Sigmoid colon (tissue), 7 donors: ENCODE data around the gene CHRNB1. TPM values are rescaled to one million over a fixed set of nuclear protein-coding genes. Genes with fewer than 3 reads are reported as not detected.

ENCODE experiments used
- DNase-seq: peaks from one replicate; pipeline ENCODE4 v3.0.0-alpha.2; 2019
- H3K27ac ChIP-seq, 4 donors: fragments of 200-600 bp; sonication (generic); one replicate each; pipeline ENCODE4 v1.5.1; 2016 to 2019; ENCODE audit warnings: mild to moderate bottlenecking in 1 of 4
- H3K27me3 ChIP-seq, 3 donors: fragments of 200-600 bp; sonication (generic); one replicate each; pipeline ENCODE4 v1.5.1; 2019; ENCODE audit warnings: mild to moderate bottlenecking in 1 of 3
- H3K36me3 ChIP-seq, 4 donors: fragments of 200-600 bp; sonication (generic); one replicate each; pipeline ENCODE4 v1.5.1; 2016 to 2019
- H3K4me1 ChIP-seq, 4 donors: fragments of 200-600 bp; sonication (generic); one replicate each; pipeline ENCODE4 v1.5.1; 2017 to 2019
- H3K4me3 ChIP-seq, 4 donors: fragments of 200-600 bp; sonication (generic); one replicate each; pipeline ENCODE4 v1.5.1; 2017 to 2019; ENCODE audit warnings: mild to moderate bottlenecking in 2 of 4, moderate library complexity in 1 of 4
- H3K9me3 ChIP-seq, 4 donors: fragments of 200-600 bp in 3 of 4; sonication (generic) in 3 of 4; one replicate each; pipeline versions ENCODE4 v1.5.1 to v1.6.1; 2013 to 2019
- CTCF ChIP-seq, 4 experiments: fragments of 450-650 bp in 3 of 4; fragments of 200-600 bp in 1 of 4; IDR thresholded peaks; one replicate each; pipeline ENCODE4 v1.5.1; 2016 to 2019; ENCODE audit warnings: antibody characterized with exemption in 4 of 4, mild to moderate bottlenecking in 3 of 4, moderate library complexity in 2 of 4
- EP300 ChIP-seq, 4 donors: sonication (generic); formaldehyde crosslinking; IDR thresholded peaks; one replicate each; pipeline ENCODE4 v1.6.1; 2017; ENCODE audit warnings: antibody characterized with exemption in 4 of 4
- POLR2A ChIP-seq, 2 donors: fragments of 450-650 bp; IDR thresholded peaks; one replicate each; pipeline ENCODE4 v1.6.1; 2016; ENCODE audit warnings: antibody characterized with exemption in 2 of 2, mild to moderate bottlenecking in 2 of 2, moderate library complexity in 2 of 2
- POLR2AphosphoS5 ChIP-seq, 4 donors: sonication (generic); formaldehyde crosslinking; IDR thresholded peaks; one replicate each; pipeline ENCODE4 v1.6.1; 2017; ENCODE audit warnings: antibody characterized with exemption in 4 of 4
- WGBS, 2 donors: extraction: QIAGEN DNeasy Blood & Tissue Kit; methylation state at CpG; one replicate each; pipeline ENCODE4 v1.1.7; 2013; 5-methylcytosine and 5-hydroxymethylcytosine counted together
- intact Hi-C: fragments of 100-400 bp; cut with DNase I; formaldehyde crosslinking; loops from one replicate; pipeline ENCODE4 v1.15.1; 2023
- polyA plus RNA-seq, 3 donors: library from polyadenylated mRNA; stranded (reverse); fragments of 200-250 nt; gene quantifications; one replicate each; pipeline ENCODE4 v1.2.3, GENCODE V29; 2013
- total RNA-seq, 4 donors: library from RNA; depleted of rRNA; stranded (reverse); fragments of >200 nt; gene quantifications; one replicate each; pipeline ENCODE4 v1.1.0, GENCODE V29; 2016
- donor health status: healthy with polysubstance abuse.
- donor health status: Bipolar disorder and iron deficiency.
- donor health status: healthy.

Gene CHRNB1
- total and polyA plus RNA-seq, 7 donors: 4.2 to 13.2 (median 7.5) TPM

GRCh38 chr17:7502171-7502847, 57.4 kb downstream of the CHRNB1 start:
- no peak for TF ChIP-seq POLR2AphosphoS5 (IDR thresholded peaks at IDR 0.05)
- no peak for TF ChIP-seq POLR2A (IDR thresholded peaks at IDR 0.05)
- TF ChIP-seq CTCF (IDR thresholded peaks at IDR 0.05): no peak
- H3K27me3 ChIP-seq: no peaks in the 10 kb centered on the region
- H3K4me1 ChIP-seq: no peaks in the 10 kb centered on the region
- H3K27ac ChIP-seq: no peak overlapping the region
- 94 to 95% methylated on average over 20 of the region's 20 CpGs for WGBS, 2 donors
- peak; percentile 48 for DNase-seq
- H3K4me3 ChIP-seq: no peak overlapping the region
- peaks cover 62 to 99% (median 73%) of the 10 kb centered on the region in 4 donors for H3K36me3 ChIP-seq
- no peaks in the 10 kb centered on the region for H3K9me3 ChIP-seq
- intact Hi-C loops: no loop called here

GRCh38 chr17:7502987-7503386, 58.1 kb downstream of the CHRNB1 start:
- H3K36me3 ChIP-seq: peaks cover 55 to 99% (median 70%) of the 10 kb centered on the region in 4 donors

GRCh38 chr17:7503521-7503920, 58.7 kb downstream of the CHRNB1 start:
- intact Hi-C loops: no loop called here
- H3K4me3 ChIP-seq: no peak overlapping the region
- no peaks in the 10 kb centered on the region for H3K4me1 ChIP-seq
- WGBS, 2 donors: 97% methylated on average over 8 of the region's 8 CpGs
- no peak overlapping the region for H3K27ac ChIP-seq
- no peaks in the 10 kb centered on the region for H3K9me3 ChIP-seq
- TF ChIP-seq CTCF (IDR thresholded peaks at IDR 0.05) (no peak), POLR2AphosphoS5 (IDR thresholded peaks at IDR 0.05) (no peak), POLR2A (IDR thresholded peaks at IDR 0.05) (no peak), EP300 (IDR thresholded peaks at IDR 0.05) (no peak)
- no peaks in the 10 kb centered on the region for H3K27me3 ChIP-seq
- DNase-seq: peak; percentile 26
- H3K36me3 ChIP-seq: peaks cover 51 to 99% (median 71%) of the 10 kb centered on the region in 4 donors

More at GRCh38 chr17:7502987-7503386, 58.1 kb downstream of the CHRNB1 start:
- no peak for TF ChIP-seq POLR2A (IDR thresholded peaks at IDR 0.05)
- TF ChIP-seq POLR2AphosphoS5 (IDR thresholded peaks at IDR 0.05): no peak
- no peak for TF ChIP-seq CTCF (IDR thresholded peaks at IDR 0.05)
- no peak for TF ChIP-seq EP300 (IDR thresholded peaks at IDR 0.05)
- H3K4me3 ChIP-seq: no peak overlapping the region
- H3K4me1 ChIP-seq: no peaks in the 10 kb centered on the region
- peak; percentile 57 for DNase-seq
- 89 to 91% methylated on average over 14 of the region's 14 CpGs for WGBS, 2 donors
- intact Hi-C loops: no loop called here
- no peaks in the 10 kb centered on the region for H3K9me3 ChIP-seq
- no peak overlapping the region for H3K27ac ChIP-seq
- no peaks in the 10 kb centered on the region for H3K27me3 ChIP-seq

Other genes starting within 250 kb of the CHRNB1 start
Only the 30 nearest of the 40 such genes appear.
- gene CLDN7, start 182.6 kb upstream of the CHRNB1 start, total RNA-seq: 1 to 10 TPM in 3 of 4 donors, not detected in 1; 1.1 to 2.6 (median 1.9) TPM
- 100 to 1,000 TPM; 181 to 963 (median 332) TPM for gene CLDN7, start 182.6 kb upstream of the CHRNB1 start, polyA plus RNA-seq
- gene SLC2A4, start 163.3 kb upstream of the CHRNB1 start, total RNA-seq: 100 to 1,000 TPM in 2 of 4 donors, 10 to 100 TPM in 2; 72.9 to 127 (median 94.7) TPM
- 1 to 10 TPM in 2 of 3 donors, under 1 TPM in 1; 0.60 to 7.9 (median 2.8) TPM for gene SLC2A4, start 163.3 kb upstream of the CHRNB1 start, polyA plus RNA-seq
- gene YBX2, start 150.4 kb upstream of the CHRNB1 start, total RNA-seq: 1 to 10 TPM in 3 of 4 donors, under 1 TPM in 1; 0.28 to 2.5 (median 1.5) TPM
- 10 to 100 TPM in 2 of 3 donors, 1 to 10 TPM in 1; 4.8 to 37.6 (median 20.1) TPM for gene YBX2, start 150.4 kb upstream of the CHRNB1 start, polyA plus RNA-seq
- 100 to 1,000 TPM; 104 to 156 (median 125) TPM for gene EIF5A, start 137.4 kb upstream of the CHRNB1 start, total RNA-seq
- 100 to 1,000 TPM; 315 to 603 (median 403) TPM for gene EIF5A, start 137.4 kb upstream of the CHRNB1 start, polyA plus RNA-seq
- gene GPS2, start 129.7 kb upstream of the CHRNB1 start, total RNA-seq: 100 to 1,000 TPM in 1 of 4 donors, 10 to 100 TPM in 3; 82.3 to 114 (median 85.4) TPM
- gene GPS2, start 129.7 kb upstream of the CHRNB1 start, polyA plus RNA-seq: 100 to 1,000 TPM in 1 of 3 donors, 10 to 100 TPM in 2; 67.9 to 113 (median 77.2) TPM
- 10 to 100 TPM; 14.3 to 29.6 (median 17.6) TPM for gene NEURL4, start 115.7 kb upstream of the CHRNB1 start, total RNA-seq
- gene NEURL4, start 115.7 kb upstream of the CHRNB1 start, polyA plus RNA-seq: 10 to 100 TPM in 1 of 3 donors, 1 to 10 TPM in 2; 6.0 to 31.6 (median 6.0) TPM
- gene ACAP1, start 108.5 kb upstream of the CHRNB1 start, total RNA-seq: 1 to 10 TPM; 1.1 to 3.9 (median 2.9) TPM
- 10 to 100 TPM in 1 of 3 donors, 1 to 10 TPM in 2; 1.2 to 55.8 (median 1.4) TPM for gene ACAP1, start 108.5 kb upstream of the CHRNB1 start, polyA plus RNA-seq
- gene KCTD11, start 92.9 kb upstream of the CHRNB1 start, total RNA-seq: 1 to 10 TPM; 4.4 to 6.4 (median 5.5) TPM
- 10 to 100 TPM in 1 of 3 donors, 1 to 10 TPM in 2; 6.2 to 11.7 (median 9.0) TPM for gene KCTD11, start 92.9 kb upstream of the CHRNB1 start, polyA plus RNA-seq
- not detected for gene TMEM95, start 89.9 kb upstream of the CHRNB1 start, total RNA-seq
- not detected for gene TMEM95, start 89.9 kb upstream of the CHRNB1 start, polyA plus RNA-seq
- gene TNK1, start 64.0 kb upstream of the CHRNB1 start, total RNA-seq: 1 to 10 TPM; 2.1 to 5.4 (median 3.4) TPM
- 10 to 100 TPM in 2 of 3 donors, 1 to 10 TPM in 1; 8.4 to 14.6 (median 10.4) TPM for gene TNK1, start 64.0 kb upstream of the CHRNB1 start, polyA plus RNA-seq
- 10 to 100 TPM; 10.4 to 18.3 (median 14.2) TPM for gene PLSCR3, start 50.5 kb upstream of the CHRNB1 start, total RNA-seq
- gene PLSCR3, start 50.5 kb upstream of the CHRNB1 start, polyA plus RNA-seq: 10 to 100 TPM; 11.6 to 27.2 (median 18.0) TPM
- gene TMEM256, start 41.0 kb upstream of the CHRNB1 start, total RNA-seq: 100 to 1,000 TPM in 2 of 4 donors, 10 to 100 TPM in 2; 19.0 to 152 (median 99.7) TPM
- 100 to 1,000 TPM; 150 to 357 (median 235) TPM for gene TMEM256, start 41.0 kb upstream of the CHRNB1 start, polyA plus RNA-seq
- gene NLGN2, start 37.2 kb upstream of the CHRNB1 start, total RNA-seq: 10 to 100 TPM in 2 of 4 donors, 1 to 10 TPM in 2; 6.8 to 18.8 (median 10.4) TPM
- 1 to 10 TPM in 1 of 3 donors, under 1 TPM in 2; 0.60 to 8.9 (median 0.69) TPM for gene NLGN2, start 37.2 kb upstream of the CHRNB1 start, polyA plus RNA-seq
- gene SPEM1, start 24.7 kb upstream of the CHRNB1 start, total RNA-seq: not detected
- not detected for gene SPEM1, start 24.7 kb upstream of the CHRNB1 start, polyA plus RNA-seq
- not detected for gene SPEM2, start 19.4 kb upstream of the CHRNB1 start, total RNA-seq
- gene SPEM2, start 19.4 kb upstream of the CHRNB1 start, polyA plus RNA-seq: not detected
- not detected for gene SPEM3, start 16.2 kb upstream of the CHRNB1 start, total RNA-seq
- gene SPEM3, start 16.2 kb upstream of the CHRNB1 start, polyA plus RNA-seq: not detected
- 1 to 10 TPM; 1.2 to 2.5 (median 1.6) TPM for gene TMEM102, start 9.6 kb upstream of the CHRNB1 start, total RNA-seq
- 10 to 100 TPM in 1 of 3 donors, 1 to 10 TPM in 2; 6.6 to 14.5 (median 8.1) TPM for gene TMEM102, start 9.6 kb upstream of the CHRNB1 start, polyA plus RNA-seq
- gene FGF11, start 5.5 kb upstream of the CHRNB1 start, total RNA-seq: under 1 TPM in 1 of 4 donors, not detected in 3; 0.36 TPM
- gene FGF11, start 5.5 kb upstream of the CHRNB1 start, polyA plus RNA-seq: 1 to 10 TPM in 1 of 3 donors, under 1 TPM in 1, not detected in 1; 0.69 to 2.8 TPM
- 10 to 100 TPM; 42.5 to 56.5 (median 45.3) TPM for gene ZBTB4, start 34.6 kb downstream of the CHRNB1 start, total RNA-seq
- gene ZBTB4, start 34.6 kb downstream of the CHRNB1 start, polyA plus RNA-seq: 10 to 100 TPM in 2 of 3 donors, 1 to 10 TPM in 1; 5.5 to 19.6 (median 12.0) TPM
- not detected for gene SLC35G6, start 36.4 kb downstream of the CHRNB1 start, total RNA-seq
- gene SLC35G6, start 36.4 kb downstream of the CHRNB1 start, polyA plus RNA-seq: not detected
- 10 to 100 TPM; 30.1 to 43.2 (median 36.5) TPM for gene POLR2A, start 39.3 kb downstream of the CHRNB1 start, total RNA-seq
- 10 to 100 TPM in 2 of 3 donors, 1 to 10 TPM in 1; 7.2 to 51.1 (median 11.3) TPM for gene POLR2A, start 39.3 kb downstream of the CHRNB1 start, polyA plus RNA-seq
- 100 to 1,000 TPM in 2 of 4 donors, 10 to 100 TPM in 2; 60.1 to 122 (median 91.8) TPM for gene TNFSF12, start 104.0 kb downstream of the CHRNB1 start, total RNA-seq
- gene TNFSF12, start 104.0 kb downstream of the CHRNB1 start, polyA plus RNA-seq: 10 to 100 TPM; 18.0 to 45.0 (median 26.1) TPM
- gene TNFSF13, start 113.7 kb downstream of the CHRNB1 start, total RNA-seq: 10 to 100 TPM; 20.2 to 41.0 (median 24.5) TPM
- gene TNFSF13, start 113.7 kb downstream of the CHRNB1 start, polyA plus RNA-seq: 100 to 1,000 TPM in 1 of 3 donors, 10 to 100 TPM in 2; 15.6 to 108 (median 21.0) TPM
- gene SENP3, start 116.9 kb downstream of the CHRNB1 start, total RNA-seq: 10 to 100 TPM; 73.5 to 91.1 (median 81.1) TPM
- gene SENP3, start 116.9 kb downstream of the CHRNB1 start, polyA plus RNA-seq: 10 to 100 TPM; 28.2 to 55.4 (median 35.6) TPM
- 10 to 100 TPM; 24.6 to 56.4 (median 37.0) TPM for gene CD68, start 134.6 kb downstream of the CHRNB1 start, total RNA-seq
- 100 to 1,000 TPM in 2 of 3 donors, 10 to 100 TPM in 1; 58.3 to 161 (median 118) TPM for gene CD68, start 134.6 kb downstream of the CHRNB1 start, polyA plus RNA-seq
- gene MPDU1, start 138.8 kb downstream of the CHRNB1 start, total RNA-seq: 10 to 100 TPM; 38.5 to 67.1 (median 50.8) TPM
- 100 to 1,000 TPM in 1 of 3 donors, 10 to 100 TPM in 2; 38.4 to 121 (median 45.3) TPM for gene MPDU1, start 138.8 kb downstream of the CHRNB1 start, polyA plus RNA-seq
- 10 to 100 TPM in 2 of 4 donors, 1 to 10 TPM in 2; 2.5 to 15.3 (median 10.5) TPM for gene SOX15, start 145.0 kb downstream of the CHRNB1 start, total RNA-seq
- gene SOX15, start 145.0 kb downstream of the CHRNB1 start, polyA plus RNA-seq: 1 to 10 TPM in 2 of 3 donors, not detected in 1; 1.2 TPM
- 10 to 100 TPM; 33.8 to 35.5 (median 34.6) TPM for gene FXR2, start 169.8 kb downstream of the CHRNB1 start, total RNA-seq
- gene FXR2, start 169.8 kb downstream of the CHRNB1 start, polyA plus RNA-seq: 10 to 100 TPM; 21.3 to 27.4 (median 21.6) TPM
- 100 to 1,000 TPM in 2 of 4 donors, 10 to 100 TPM in 2; 72.9 to 116 (median 99.2) TPM for gene SAT2, start 182.8 kb downstream of the CHRNB1 start, total RNA-seq
- gene SAT2, start 182.8 kb downstream of the CHRNB1 start, polyA plus RNA-seq: 100 to 1,000 TPM in 2 of 3 donors, 10 to 100 TPM in 1; 96.9 to 115 (median 107) TPM
- gene SHBG, start 185.1 kb downstream of the CHRNB1 start, total RNA-seq: not detected
- 1 to 10 TPM in 1 of 3 donors, under 1 TPM in 1, not detected in 1; 0.34 to 1.2 TPM for gene SHBG, start 185.1 kb downstream of the CHRNB1 start, polyA plus RNA-seq